Activated CD8-positive, alpha-beta memory T cell treated with anti-CD3 and anti-CD28 coated beads for 48 hours (primary cell): Measurements from ENCODE around the gene LCE1E.

Source experiments
- DNase-seq, 3 experiments: peaks; one replicate each; pipeline ENCODE4 v3.0.0-alpha.2; 2020; ENCODE audit warnings: low read depth in 2 of 3, low spot score in 2 of 3

LCE1E gene

GRCh38 chr1:152777510-152778137 is 8.4 kb upstream of the LCE1E start:
- DNase-seq = no peak

- DNase-seq = no peak
Measured at GRCh38 chr1:152783095-152783494, 3.0 kb upstream of the LCE1E start.

GRCh38 chr1:152795686-152796085 is 9.6 kb downstream of the LCE1E start:
- DNase-seq = no peak

GRCh38 chr1:152796421-152796820 is 10.4 kb downstream of the LCE1E start, which contains the start of gene LCE1D:
TSS of gene LCE1D (plus strand) at chr1:152796721. CDS start at chr1:152797795, 1,074 bp downstream.
- no peak for DNase-seq

GRCh38 chr1:152801333-152801732 is 15.3 kb downstream of the LCE1E start:
- DNase-seq = no peak

GRCh38 chr1:152806576-152806975 is 20.5 kb downstream of the LCE1E start, which contains the start of gene LCE1C:
TSS of gene LCE1C (minus strand) at chr1:152806651. CDS start at chr1:152805478, 1,173 bp downstream.
- DNase-seq = no peak

GRCh38 chr1:152811050-152811449 is 25.0 kb downstream of the LCE1E start:
- DNase-seq = no peak

GRCh38 chr1:152811671-152812070 is 25.6 kb downstream of the LCE1E start, which contains the start of gene LCE1B:
TSS of gene LCE1B (plus strand) at chr1:152811971. CDS start at chr1:152812447, 476 bp downstream.
- DNase-seq = no peak

- DNase-seq = no peak
Measured at GRCh38 chr1:152817309-152817708, 31.3 kb downstream of the LCE1E start.

GRCh38 chr1:152823294-152823693 is 37.2 kb downstream of the LCE1E start:
- no peak for DNase-seq

GRCh38 chr1:152824964-152825363 is 38.9 kb downstream of the LCE1E start:
- DNase-seq = no peak

- DNase-seq = no peak
Measured at GRCh38 chr1:152827173-152827572, 41.1 kb downstream of the LCE1E start, which contains the start of gene LCE1A. TSS of gene LCE1A (plus strand) at chr1:152827473. CDS start at chr1:152827473, 0 bp downstream.

GRCh38 chr1:152836870-152837269 is 50.8 kb downstream of the LCE1E start:
- no peak for DNase-seq
